HG03064 (cell line): ENCODE data around the gene GOLGA6C.
"Not testable (repeated sequence)": the region's sequence is repeated elsewhere in the genome, so short reads cannot be mapped to it uniquely, and the experiment has no call there.

ENCODE experiments used
- ATAC-seq: cut with Tn5 transposase; IDR thresholded peaks from one replicate; pipeline ENCODE4 v1.9.1; 2021; ENCODE audit warnings: low read depth; ENCODE audit not compliant: unreplicated experiment

Gene GOLGA6C

GRCh38 chr15:75251343-75251742 is 6.8 kb upstream of the GOLGA6C start:
- ATAC-seq = not testable (repeated sequence)

DNA sequence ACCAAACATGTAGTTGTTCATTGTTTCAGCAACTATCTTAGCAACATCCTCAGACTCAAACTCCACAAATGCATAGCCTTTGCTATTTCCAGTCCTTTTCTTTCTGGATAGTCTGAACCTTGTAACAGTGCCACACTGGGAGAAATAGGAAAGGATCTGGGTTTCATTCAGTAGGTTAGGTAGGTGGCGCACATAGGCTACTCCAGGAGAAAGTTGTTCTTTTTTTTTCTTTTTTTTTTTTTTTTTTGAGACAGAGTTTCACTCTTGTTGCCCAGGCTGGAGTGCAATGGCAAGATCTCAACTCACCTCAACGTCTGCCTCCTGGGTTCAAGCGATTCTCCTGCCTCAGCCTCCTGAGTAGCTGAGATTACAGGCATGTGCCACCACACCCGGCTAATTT is 5.8 kb upstream of the GOLGA6C start:
- not testable (repeated sequence) for ATAC-seq

DNA sequence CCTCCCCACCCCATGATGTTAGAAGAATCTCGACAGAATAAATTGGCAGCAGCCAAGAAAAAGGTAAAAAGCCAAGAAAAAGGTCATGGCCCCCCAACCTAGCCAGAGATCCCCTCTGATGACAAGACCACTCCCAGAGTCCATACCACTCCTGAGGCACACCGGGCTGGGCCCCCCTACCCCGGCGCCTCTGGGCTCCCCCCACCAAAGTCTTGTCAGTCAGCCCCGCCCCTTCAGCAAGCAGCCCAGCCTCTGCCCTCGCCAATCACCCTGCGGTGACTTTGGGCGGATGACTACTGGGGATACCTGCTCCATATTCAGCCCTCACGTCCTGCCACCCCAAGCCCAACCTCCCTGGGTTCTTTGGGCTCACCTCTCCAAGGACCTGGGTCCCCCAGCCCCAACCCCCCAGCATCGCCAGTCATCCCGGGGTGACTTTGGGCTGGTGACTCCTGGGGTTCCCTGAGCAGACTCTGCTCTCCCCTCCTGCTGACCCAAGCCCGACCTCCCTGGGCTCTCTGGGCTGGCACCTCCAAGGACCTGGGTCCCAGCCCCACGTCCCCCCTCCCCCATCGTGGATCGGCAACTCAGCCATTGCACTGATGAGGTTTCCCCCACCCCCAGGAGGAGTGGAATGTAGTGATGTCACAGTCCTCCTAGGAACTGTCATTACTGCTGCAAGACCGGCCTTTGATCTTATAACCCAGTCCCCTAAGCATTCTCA is 648 bp downstream of the GOLGA6C start:
- ATAC-seq = not testable (repeated sequence)

DNA sequence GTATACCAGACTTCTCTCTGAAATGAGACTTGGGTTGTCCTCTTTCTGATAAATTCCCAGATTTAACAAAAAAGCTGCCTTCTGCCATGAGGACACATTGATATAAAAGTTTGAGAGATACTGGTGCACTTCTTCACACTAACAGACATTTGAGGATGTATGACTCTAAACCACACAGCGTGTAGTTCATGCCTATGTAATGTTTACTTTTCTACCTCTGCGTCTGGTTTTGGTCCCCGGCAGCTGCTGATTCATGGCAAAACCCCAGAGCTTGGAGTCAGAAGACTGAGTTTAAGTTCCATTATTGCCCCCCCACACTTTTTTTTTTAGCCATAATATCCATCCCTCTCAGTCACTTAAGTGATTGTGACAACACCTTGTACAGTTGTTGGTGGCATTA is 1.7 kb downstream of the GOLGA6C start:
- not testable (repeated sequence) for ATAC-seq

DNA sequence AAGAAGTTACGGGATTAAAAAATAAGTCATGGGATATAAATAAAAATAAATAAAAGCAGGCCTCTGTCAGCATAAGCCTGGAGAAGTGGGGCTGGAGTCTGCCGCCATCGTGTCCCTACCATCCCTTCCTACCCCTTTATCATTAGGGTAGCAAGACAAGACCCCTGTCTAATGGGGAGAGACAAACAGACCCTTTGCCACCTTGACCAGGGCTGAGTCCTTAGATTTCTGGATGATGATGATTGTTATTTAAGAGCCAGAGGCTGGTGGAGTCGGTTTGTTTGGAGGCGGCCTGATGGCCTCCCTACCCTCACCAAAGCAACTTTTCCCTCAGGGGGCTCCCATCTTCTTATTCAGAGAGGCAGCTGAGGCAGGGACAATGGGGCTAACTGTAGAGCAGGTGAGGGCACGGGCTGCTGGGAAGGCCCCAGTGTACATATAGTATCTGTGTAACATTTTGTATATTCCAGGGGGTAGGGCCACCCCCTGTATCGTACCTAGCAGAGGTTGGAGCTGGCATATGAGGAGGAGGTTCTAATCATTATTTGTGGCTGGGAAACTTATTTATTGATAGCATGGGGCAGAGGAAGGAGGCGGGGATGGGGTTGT is 15.7 kb downstream of the GOLGA6C start:
- not testable (repeated sequence) for ATAC-seq

- ATAC-seq = not testable (repeated sequence)
Observed at GRCh38 chr15:75274509-75275107, 16.5 kb downstream of the GOLGA6C start.

- ATAC-seq = not testable (repeated sequence)
Observed at GRCh38 chr15:75275617-75276016, 17.5 kb downstream of the GOLGA6C start.

- not testable (repeated sequence) for ATAC-seq
Observed at GRCh38 chr15:75278497-75278896, 20.4 kb downstream of the GOLGA6C start.

DNA sequence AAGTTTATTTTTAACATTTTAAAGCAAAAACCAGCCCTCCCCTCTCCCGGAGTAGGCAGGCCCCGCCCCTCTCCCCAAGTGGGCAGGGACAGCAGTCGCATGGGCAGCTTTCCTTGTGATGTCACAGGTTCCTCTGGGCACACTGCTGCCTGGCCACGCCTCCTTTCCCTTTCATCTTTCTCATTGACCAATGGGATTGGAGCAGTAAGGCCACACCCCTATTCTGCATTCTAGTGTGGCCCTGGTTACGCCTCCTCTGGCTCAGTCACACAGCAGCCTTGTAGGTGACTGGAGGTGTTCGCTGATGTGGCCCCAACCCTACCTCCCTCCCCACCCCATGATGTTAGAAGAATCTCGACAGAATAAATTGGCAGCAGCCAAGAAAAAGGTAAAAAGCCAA is 24.4 kb downstream of the GOLGA6C start, which contains the start of gene GOLGA6D:
GOLGA6D (plus strand) TSS at position 264 of the 400 bp plus-strand sequence; CDS start at position 305, 41 bp downstream.
- not testable (repeated sequence) for ATAC-seq

- ATAC-seq = not testable (repeated sequence)
Observed at GRCh38 chr15:75284152-75284551, 26.0 kb downstream of the GOLGA6C start.

GRCh38 chr15:75293660-75294059 is 35.5 kb downstream of the GOLGA6C start:
- not testable (repeated sequence) for ATAC-seq

DNA sequence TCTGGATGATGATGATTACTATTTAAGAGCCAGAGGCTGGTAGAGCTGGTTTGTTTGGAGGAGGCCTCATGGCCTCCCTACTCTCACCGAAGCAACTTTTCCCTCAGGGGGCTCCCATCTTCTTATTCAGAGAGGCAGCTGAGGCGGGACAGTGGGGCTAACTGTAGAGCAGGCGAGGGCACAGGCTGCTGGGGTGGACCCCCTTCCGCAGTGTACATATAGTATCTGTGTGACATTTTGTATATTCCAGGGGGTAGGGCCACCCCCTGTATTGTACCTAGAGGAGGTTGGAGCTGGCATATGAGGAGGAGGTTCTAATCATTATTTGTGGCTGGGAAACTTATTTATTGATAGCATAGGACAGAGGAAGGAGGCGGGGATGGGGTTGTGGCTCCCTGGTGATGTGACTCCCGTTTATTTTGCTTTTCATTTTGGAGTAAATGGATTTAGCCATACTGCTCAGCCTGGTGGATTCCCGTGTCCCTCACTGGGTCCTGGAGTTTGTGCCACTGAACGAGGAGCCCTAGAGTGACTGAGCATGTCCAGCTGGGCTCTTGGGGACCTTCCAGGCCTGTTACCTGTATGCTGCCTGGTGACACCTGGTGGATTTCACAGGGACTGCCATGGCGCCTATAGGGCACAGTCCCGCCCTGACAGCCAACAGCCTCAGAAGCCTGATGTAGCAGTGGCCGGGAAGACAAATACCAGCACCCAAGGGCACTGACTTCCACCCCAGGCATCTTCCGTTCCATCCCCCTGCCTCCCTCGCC is 40.6 kb downstream of the GOLGA6C start:
- ATAC-seq = not testable (repeated sequence)

GRCh38 chr15:75299311-75299688 is 41.2 kb downstream of the GOLGA6C start:
- not testable (repeated sequence) for ATAC-seq

- not testable (repeated sequence) for ATAC-seq
Observed at GRCh38 chr15:75300026-75300425, 41.9 kb downstream of the GOLGA6C start.

DNA sequence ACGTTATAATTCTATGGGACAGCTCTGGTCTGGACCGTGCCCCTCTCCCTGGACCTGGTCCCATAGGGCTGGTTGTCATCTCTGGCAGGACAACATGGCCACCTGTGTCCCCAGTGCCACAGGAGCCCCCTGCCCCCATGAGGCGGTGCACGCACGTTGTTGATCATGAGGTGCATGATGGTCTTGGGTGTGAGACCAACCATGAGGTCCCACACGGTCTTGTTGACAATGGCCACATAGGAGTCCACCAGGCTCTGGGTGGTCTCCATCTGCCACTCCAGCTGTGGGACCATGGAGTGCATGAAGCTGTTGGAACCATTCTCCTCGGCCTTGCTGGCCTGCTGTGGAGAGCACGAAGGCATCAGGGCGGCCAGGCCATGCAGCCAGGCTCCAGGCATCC is 44.2 kb downstream of the GOLGA6C start:
- ATAC-seq = no peak

GRCh38 chr15:75302753-75303152 is 44.6 kb downstream of the GOLGA6C start:
- not testable (repeated sequence) for ATAC-seq

DNA sequence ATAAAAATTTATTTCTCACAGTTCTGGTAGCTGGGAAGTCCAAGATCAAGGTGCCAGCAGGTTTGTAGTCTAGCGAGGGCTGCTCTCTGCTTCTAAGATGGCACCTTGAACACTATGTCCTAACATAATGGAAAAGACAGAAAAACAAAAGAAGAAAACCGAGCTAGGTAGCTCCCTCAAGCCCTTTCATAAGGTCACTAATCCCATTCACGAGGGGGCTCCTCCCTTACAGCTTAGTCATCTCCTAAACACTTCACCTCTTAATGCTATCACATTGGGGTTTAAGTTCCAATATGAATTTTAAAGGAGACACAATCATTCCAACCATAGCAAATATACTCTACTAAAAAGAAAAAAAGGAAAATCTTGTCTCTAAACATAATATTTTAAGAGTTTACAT is 48.1 kb downstream of the GOLGA6C start:
- ATAC-seq = no peak

DNA sequence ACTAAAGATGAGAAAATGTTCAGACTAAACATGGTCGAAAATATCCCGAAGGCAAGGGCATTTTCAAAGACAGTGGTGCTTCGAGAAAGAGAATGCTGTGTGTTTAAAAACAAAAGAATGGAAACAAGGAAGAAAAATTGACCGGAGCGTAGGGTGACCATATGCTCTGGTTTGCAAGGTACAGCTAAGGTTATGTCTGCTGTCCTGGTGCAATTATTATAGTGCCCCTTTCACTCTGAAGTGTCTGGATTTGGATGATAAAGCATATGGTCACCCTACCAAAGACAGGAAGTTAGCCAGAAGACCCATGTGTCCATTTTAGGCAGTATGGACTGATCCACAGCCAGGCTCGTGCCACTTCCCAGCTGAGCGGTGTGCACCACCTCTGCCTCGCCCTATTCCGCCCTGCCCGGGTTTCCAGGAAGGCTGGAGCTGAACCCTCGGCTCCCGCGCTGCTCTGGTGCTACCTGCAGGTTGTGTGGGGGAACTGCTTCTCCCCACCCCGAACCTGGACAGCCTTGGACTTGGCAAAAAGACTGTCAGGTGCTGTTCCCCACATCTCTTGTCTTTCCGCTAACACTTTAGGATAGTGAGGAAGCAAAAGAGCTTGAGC is 49.8 kb downstream of the GOLGA6C start:
- no peak for ATAC-seq

GRCh38 chr15:75309711-75310110 is 51.6 kb downstream of the GOLGA6C start:
- ATAC-seq = no peak

- not testable (repeated sequence) for ATAC-seq
Observed at GRCh38 chr15:75312548-75312947, 54.4 kb downstream of the GOLGA6C start.
